SK-N-MC (cell line): Measurements from ENCODE around the gene HNRNPUL2.
"Not testable (repeated sequence)": the region's sequence is repeated elsewhere in the genome, so short reads cannot be mapped to it uniquely, and the experiment has no call there.

Experiments used
- DNase-seq: peaks from one replicate; pipeline ENCODE4 v3.0.0-alpha.2; 2011; ENCODE audit warnings: low read depth, low spot score
- H3K27ac ChIP-seq: fragments of 200-600 bp; sonication (generic); 2 replicates; pipeline ENCODE4 v1.5.1; 2016; ENCODE audit warnings: mixed run types
- H3K36me3 ChIP-seq: fragments of 200-600 bp; sonication (generic); 2 replicates; pipeline ENCODE4 v1.6.1; 2017; ENCODE audit warnings: antibody characterized with exemption, low read length, mixed read lengths; ENCODE audit not compliant: insufficient read depth
- H3K4me3 ChIP-seq: fragments of 200-600 bp; sonication (generic); 2 replicates; pipeline ENCODE4 v1.5.1; 2016
- H3K9ac ChIP-seq: fragments of 200-600 bp; sonication (generic); 2 replicates; pipeline ENCODE4 v1.8.0; 2017; ENCODE audit warnings: mixed run types, mixed read lengths; ENCODE audit not compliant: insufficient read length
- H3K9me3 ChIP-seq: fragments of 200-600 bp; sonication (generic); 2 replicates; pipeline ENCODE4 v1.6.1; 2017; ENCODE audit warnings: low read depth, mild to moderate bottlenecking, antibody characterized with exemption, low read length, moderate library complexity, mixed read lengths
- EZH2 ChIP-seq: fragments of 200-600 bp; sonication (generic); IDR thresholded peaks from one replicate; pipeline ENCODE4 v1.6.1; 2017; ENCODE audit warnings: antibody characterized with exemption
- FOXP2 ChIP-seq: optimal IDR thresholded peaks from 2 replicates; pipeline ENCODE3; 2011; ENCODE audit warnings: mild to moderate bottlenecking, moderate library complexity; ENCODE audit not compliant: insufficient read depth; ENCODE audit errors: extremely low read length, control extremely low read depth
- POLR2AphosphoS5 ChIP-seq: IDR thresholded peaks from 2 replicates; pipeline ENCODE4 v1.6.1; 2012; ENCODE audit warnings: mild to moderate bottlenecking, low read depth, low read length, borderline replicate concordance

The HNRNPUL2 gene

DNA sequence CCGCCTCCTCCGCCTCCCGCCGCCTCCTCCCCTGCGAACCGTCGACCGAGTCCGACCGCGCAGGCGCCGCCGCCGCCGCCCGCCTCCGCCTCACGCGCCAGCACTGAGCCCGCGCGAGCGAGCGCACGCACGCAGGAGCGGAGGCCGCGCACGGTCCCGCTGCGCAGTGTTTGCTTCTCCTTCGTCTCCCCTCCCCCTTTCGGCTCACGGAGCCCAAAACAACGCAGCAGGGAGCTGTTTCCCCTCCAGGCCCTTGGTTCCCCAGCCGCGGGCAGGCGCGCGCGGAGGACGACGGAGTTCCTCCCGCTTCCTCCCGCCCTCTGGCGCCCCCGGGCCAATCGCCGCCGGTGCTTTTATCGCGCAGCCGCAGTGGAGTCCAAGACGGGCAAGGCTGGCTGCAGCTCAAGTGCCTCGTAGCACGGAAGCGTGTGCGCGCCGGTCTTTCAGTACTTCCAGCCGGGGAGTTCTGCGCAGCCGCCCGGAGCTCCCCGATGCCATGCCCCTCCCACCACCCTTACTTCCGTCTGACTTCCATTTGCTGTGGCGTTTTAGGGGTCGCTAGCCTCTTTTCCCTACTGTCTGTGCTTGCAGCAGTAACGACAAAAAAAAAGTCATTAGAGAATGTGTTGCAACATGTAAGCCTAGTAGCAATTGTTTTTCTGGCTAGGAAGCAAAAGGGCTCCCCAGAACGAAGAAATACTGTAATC is at the start of gene HNRNPUL2:
TSS of gene HNRNPUL2 (minus strand) at position 293 of the 707 bp plus-strand sequence. CDS start 301 bp downstream, outside the sequence.
- peak; percentile 79 for TF ChIP-seq POLR2AphosphoS5
- TF ChIP-seq FOXP2, result peak; percentile 88
- TF ChIP-seq EZH2, result no peak
- peaks cover 38% of the 10 kb centered on the region for H3K36me3 ChIP-seq
- DNase-seq, result peak; percentile 96
- peak within 1 kb of the TSS; percentile 100 for H3K27ac ChIP-seq
- no peaks in the 10 kb centered on the region for H3K9me3 ChIP-seq
- H3K4me3 ChIP-seq, result peak within 1 kb of the TSS; percentile 98
- peak within 1 kb of the TSS; percentile 97 for H3K9ac ChIP-seq

DNA sequence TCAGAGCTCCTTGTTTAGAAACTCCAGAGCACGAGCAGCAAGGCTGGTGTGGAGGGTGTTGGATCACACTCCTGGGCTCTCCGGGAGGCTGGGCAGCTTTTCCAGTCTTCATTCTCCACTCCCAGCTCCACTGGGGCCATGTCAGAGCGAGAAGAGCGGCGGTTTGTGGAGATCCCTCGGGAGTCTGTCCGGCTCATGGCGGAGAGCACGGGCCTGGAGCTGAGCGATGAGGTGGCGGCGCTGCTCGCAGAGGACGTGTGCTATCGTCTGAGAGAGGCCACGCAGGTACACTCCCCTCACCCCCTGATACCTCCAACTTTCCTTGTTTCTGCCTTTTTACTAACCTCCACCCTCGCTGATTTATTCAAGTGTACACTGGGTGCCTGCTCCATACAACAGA is 48.4 kb upstream of the HNRNPUL2 start:
- H3K27ac ChIP-seq, result no peak overlapping the region
- no peak for DNase-seq
- H3K9ac ChIP-seq, result no peak overlapping the region
- H3K4me3 ChIP-seq, result no peak overlapping the region
- peaks cover 46% of the 10 kb centered on the region; the same call in 1 of the 2 replicates for H3K36me3 ChIP-seq
- no peaks in the 10 kb centered on the region for H3K9me3 ChIP-seq
- TF ChIP-seq EZH2 (no peak), FOXP2 (no peak), POLR2AphosphoS5 (no peak)

DNA sequence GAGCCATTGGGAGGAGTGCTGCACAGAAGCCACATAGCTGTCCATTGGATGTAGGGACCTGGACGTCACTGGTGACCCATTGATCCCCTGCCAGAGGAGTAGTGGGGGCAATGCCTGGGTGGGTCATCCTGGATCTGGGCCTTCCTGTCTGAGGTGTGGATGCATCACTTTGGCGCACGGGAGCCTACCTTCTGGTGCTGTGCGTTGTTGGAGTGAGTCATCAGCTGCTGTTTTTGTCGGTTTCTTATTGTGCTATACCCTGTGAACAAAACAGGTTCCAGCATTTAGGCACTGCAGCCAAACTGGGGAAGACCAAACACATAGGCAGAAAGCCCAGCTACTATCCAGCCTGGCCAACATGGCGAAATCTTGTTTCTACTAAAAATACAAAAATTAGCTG is 47.1 kb upstream of the HNRNPUL2 start:
- H3K4me3 ChIP-seq, result no peak overlapping the region

DNA sequence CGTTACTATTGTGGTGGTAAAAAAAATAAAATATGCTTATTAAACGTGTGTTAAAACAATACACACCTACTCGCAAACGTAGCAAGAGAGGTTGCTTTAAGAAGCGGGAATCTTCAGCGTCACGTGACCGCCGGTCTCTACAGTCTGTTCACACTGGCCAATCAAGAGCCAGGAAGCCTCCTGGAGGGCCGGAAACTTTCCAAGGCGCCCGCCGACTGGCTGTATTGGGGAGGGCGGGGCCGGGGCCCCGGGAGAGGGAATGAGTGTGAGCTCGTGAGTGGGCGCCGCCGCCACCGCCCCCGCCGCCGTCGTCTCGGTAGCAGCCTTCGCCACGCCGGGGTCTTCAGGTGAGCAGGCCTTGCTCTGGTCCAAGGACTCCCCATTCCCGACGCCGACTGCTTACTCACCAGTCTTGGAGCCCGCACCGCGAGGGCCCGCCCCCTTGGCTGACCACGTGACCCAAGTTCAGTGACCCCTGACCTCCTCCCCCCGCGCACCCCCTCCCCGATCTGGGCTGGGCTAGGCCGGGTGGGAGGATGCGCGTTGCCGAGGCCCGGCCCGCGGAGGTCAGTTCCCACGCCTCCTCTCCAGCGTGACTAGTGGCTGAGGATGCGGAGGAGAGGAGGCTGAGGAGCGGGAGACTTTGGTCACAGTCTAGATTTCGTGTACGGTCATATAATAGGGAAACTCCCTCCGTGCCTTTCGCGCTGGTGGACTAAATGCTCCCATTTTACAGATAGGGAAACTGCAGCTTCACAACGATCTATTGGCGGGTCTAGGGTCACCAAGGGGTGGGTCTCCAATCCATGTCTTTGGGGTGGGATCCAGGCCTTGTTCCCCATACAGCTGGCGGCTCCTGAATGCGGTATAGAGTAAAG is 44.1 kb upstream of the HNRNPUL2 start, which contains the start of gene TAF6L:
TSS of gene TAF6L (plus strand) at position 253 of the 878 bp plus-strand sequence. CDS start 4,388 bp downstream, outside the sequence.
- peak within 1 kb of the TSS; percentile 93 for H3K4me3 ChIP-seq
- H3K36me3 ChIP-seq, result peaks cover 28% of the 10 kb centered on the region; the same call in 1 of the 2 replicates
- DNase-seq, result peak; percentile 80
- H3K27ac ChIP-seq, result peak within 1 kb of the TSS; percentile 87
- H3K9me3 ChIP-seq, result no peaks in the 10 kb centered on the region
- peak within 1 kb of the TSS; percentile 86 for H3K9ac ChIP-seq
- peak; percentile 75; the same call in 1 of the 2 replicates for TF ChIP-seq POLR2AphosphoS5
- TF ChIP-seq FOXP2, result no peak

More for the DNA sequence above, 47.1 kb upstream of the HNRNPUL2 start:
- Histone ChIP-seq H3K9me3 (no peaks in the 10 kb centered on the region), H3K36me3 (peaks cover 41% of the 10 kb centered on the region; the same call in 1 of the 2 replicates), H3K9ac (no peak overlapping the region), H3K27ac (no peak overlapping the region)
- TF ChIP-seq FOXP2 (no peak), POLR2AphosphoS5 (no peak), EZH2 (no peak)
- DNase-seq, result no peak

DNA sequence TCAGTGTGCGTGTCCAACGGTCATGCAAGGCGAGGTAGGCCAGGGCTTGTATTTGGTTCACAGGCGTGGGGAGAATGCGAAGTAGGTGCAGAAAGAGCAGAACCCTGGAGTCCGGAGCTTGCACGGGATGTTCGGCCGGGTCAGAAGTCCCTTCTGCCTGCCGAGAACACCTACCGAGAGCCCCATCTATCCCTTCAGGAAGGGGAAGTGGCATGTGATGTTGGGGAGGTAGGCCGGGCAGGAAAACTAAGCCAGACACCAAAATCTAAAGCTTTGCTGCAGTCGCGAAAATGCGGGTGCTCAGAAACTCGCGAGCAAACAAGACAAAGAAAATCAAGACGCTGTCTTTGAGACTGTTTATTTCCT is 43.5 kb upstream of the HNRNPUL2 start:
- no peak for DNase-seq
- TF ChIP-seq EZH2 (no peak), FOXP2 (no peak), POLR2AphosphoS5 (no peak)
- H3K9me3 ChIP-seq, result no peaks in the 10 kb centered on the region
- H3K27ac ChIP-seq, result peak overlapping the region; percentile 87
- peaks cover 26% of the 10 kb centered on the region; the same call in 1 of the 2 replicates for H3K36me3 ChIP-seq
- H3K4me3 ChIP-seq, result peak overlapping the region; percentile 93
- peak overlapping the region; percentile 82 for H3K9ac ChIP-seq

DNA sequence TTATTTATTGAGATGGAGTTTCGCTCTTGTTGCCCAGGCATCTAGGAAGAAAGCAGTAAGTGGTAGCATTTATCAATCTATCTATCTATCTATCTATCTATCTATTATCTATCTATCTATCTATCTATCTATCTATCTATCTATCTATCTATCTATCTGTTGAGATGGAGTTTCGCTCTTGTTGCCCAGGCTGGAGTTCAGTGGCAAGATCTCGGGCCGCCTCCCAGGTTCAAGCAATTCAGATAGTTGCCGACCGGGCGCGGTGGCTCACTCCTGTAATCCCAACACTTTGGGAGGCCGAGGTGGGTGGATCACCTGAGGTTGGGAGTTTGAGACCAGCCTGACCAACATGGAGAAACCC is 33.6 kb upstream of the HNRNPUL2 start:
- H3K36me3 ChIP-seq, H3K27ac ChIP-seq, H3K9me3 ChIP-seq, DNase-seq, H3K9ac ChIP-seq: not testable (repeated sequence)
- H3K4me3 ChIP-seq, result peak overlapping the region; percentile 99

DNA sequence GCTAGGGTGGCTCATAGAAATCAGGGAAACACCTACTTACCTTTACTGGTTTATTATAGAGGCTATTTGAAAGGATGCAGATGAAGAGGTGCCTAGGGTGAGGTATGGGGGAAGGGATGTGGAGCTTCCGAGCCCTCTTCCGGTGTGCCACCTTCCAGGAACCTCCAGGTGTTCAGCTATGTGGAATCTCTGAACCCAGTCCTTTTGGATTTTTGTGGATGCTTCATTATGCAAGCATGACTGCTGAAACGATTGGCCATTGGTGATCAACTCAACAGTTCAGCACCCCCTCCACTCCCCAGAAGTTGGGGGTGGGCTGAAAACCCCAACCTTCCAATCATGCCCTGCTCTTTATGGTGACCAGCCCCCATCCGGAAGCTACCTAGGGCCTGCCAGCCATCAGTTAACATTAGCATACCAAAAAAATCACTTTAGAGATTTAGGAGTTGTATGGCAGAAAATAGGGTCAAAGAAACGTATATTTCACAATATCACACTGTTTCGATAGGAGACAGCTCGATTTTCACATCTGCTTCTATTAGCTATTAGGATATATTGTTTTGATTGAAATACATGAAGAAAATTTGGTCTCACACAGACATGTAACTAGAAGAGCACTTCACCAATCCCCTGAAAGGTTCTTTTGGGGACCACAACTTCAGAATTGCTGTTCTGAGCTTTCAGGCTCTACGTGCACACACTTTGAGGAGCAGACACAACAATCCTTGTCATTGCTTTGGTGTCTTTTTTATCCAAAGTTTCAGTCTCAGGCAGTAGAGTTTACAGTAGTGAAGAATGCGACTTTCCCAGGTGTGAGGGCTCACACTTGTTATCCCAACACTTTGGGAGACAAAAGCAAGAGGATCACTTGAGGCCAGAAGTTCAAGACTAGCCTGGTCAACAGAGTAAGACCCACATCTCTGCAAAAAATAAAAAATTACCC is 30.9 kb upstream of the HNRNPUL2 start:
- DNase-seq, result no peak
- Histone ChIP-seq H3K36me3 (peaks cover 5% of the 10 kb centered on the region; the same call in 1 of the 2 replicates), H3K9me3 (no peaks in the 10 kb centered on the region), H3K9ac (no peak overlapping the region), H3K27ac (no peak overlapping the region), H3K4me3 (no peak overlapping the region)
- TF ChIP-seq POLR2AphosphoS5, result no peak
- TF ChIP-seq EZH2, result no peak
- TF ChIP-seq FOXP2, result no peak

DNA sequence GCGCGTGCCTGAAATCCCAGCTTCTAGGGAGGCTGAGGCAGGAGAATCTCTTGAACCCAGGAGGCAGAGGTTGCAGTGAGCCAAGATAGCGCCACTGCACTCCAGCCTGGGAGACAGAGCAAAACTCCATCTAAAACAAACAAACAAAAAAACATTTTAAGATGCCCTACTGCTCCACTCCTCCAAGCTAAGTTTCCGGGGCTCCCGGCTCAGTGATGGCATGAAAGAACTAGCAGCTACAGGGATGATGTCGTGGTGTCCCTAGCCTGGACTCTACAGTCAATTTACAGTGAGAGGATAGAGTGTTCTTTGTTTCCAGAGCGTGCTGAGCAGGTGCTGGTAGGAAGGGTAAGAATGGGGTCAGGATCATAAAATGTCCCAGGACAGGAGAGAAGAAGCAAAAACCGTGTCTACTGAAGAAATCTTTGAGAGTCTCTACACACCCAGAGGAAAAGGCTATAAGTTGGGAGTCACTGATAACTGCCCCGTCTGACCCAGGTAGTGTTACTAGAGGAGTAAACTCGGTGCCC is 27.9 kb upstream of the HNRNPUL2 start:
- Histone ChIP-seq H3K4me3 (no peak overlapping the region), H3K9ac (no peak overlapping the region), H3K36me3 (peaks cover 4% of the 10 kb centered on the region; the same call in 1 of the 2 replicates), H3K27ac (no peak overlapping the region), H3K9me3 (no peaks in the 10 kb centered on the region)
- DNase-seq, result no peak
- no peak for TF ChIP-seq EZH2
- no peak for TF ChIP-seq POLR2AphosphoS5
- no peak for TF ChIP-seq FOXP2
